ENCODE data around the gene IQCF6.

GRCh38 chr3:51751287-51751686 is 27.8 kb downstream of the IQCF6 start:
- TF ChIP-seq POLR2A (IDR thresholded peaks at IDR 0.05) (no peak), CTCF (IDR thresholded peaks at IDR 0.05) (no peak), POLR2AphosphoS5 (IDR thresholded peaks at IDR 0.05) (no peak)
